Endothelial cell (in vitro differentiated cells): Measurements from ENCODE around the gene TMEM168. TPM values are rescaled to one million over a fixed set of nuclear protein-coding genes. Genes with fewer than 3 reads are reported as not detected.

ENCODE experiments used
- DNase-seq: peaks from one replicate; pipeline ENCODE4 v3.0.0; 2021; ENCODE audit warnings: low spot score
- H3K27ac Mint-ChIP-seq: one replicate; pipeline ENCODE4 v1.8.0; 2021; ENCODE audit warnings: mixed read lengths, inconsistent platforms; ENCODE audit not compliant: unreplicated experiment
- H3K27me3 Mint-ChIP-seq: one replicate; pipeline ENCODE4 v1.8.0; 2021; ENCODE audit warnings: mild to moderate bottlenecking, moderate library complexity, mixed read lengths, inconsistent platforms; ENCODE audit not compliant: unreplicated experiment
- H3K36me3 Mint-ChIP-seq: one replicate; pipeline ENCODE4 v1.8.0; 2021; ENCODE audit warnings: mild to moderate bottlenecking, low read depth, mixed read lengths, inconsistent platforms; ENCODE audit not compliant: unreplicated experiment
- H3K4me1 Mint-ChIP-seq: one replicate; pipeline ENCODE4 v1.8.0; 2021; ENCODE audit warnings: mild to moderate bottlenecking, mixed read lengths, inconsistent platforms; ENCODE audit not compliant: unreplicated experiment
- H3K4me3 Mint-ChIP-seq: one replicate; pipeline ENCODE4 v1.8.0; 2021; ENCODE audit warnings: mild to moderate bottlenecking, mixed read lengths, inconsistent platforms; ENCODE audit not compliant: unreplicated experiment
- H3K9me3 Mint-ChIP-seq: one replicate; pipeline ENCODE4 v1.8.0; 2021; ENCODE audit warnings: mixed read lengths, inconsistent platforms; ENCODE audit not compliant: unreplicated experiment
- CTCF ChIP-seq: fragments of 200-600 bp; sonication (generic); IDR thresholded peaks from one replicate; pipeline ENCODE4 v1.5.0; 2021; ENCODE audit warnings: antibody characterized with exemption; ENCODE audit not compliant: unreplicated experiment
- total RNA-seq: library from RNA; stranded (reverse); fragmentation: NEBNext Ultra II Directional; extraction: Animal tissue kit (Norgen Biotek cat#: 25700); gene quantifications from one replicate; pipeline ENCODE4 v1.2.1, GENCODE V29; 2021; ENCODE audit not compliant: unreplicated experiment

Gene TMEM168
- total RNA-seq, 1 donor from 2014 or later: 11.6 TPM

- H3K27ac Mint-ChIP-seq: no peak overlapping the region
- TF ChIP-seq CTCF: no peak
- DNase-seq: no peak
- no peak overlapping the region for H3K4me3 Mint-ChIP-seq
- no peaks in the 10 kb centered on the region for H3K4me1 Mint-ChIP-seq
- no peaks in the 10 kb centered on the region for H3K36me3 Mint-ChIP-seq
- no peaks in the 10 kb centered on the region for H3K27me3 Mint-ChIP-seq
- no peaks in the 10 kb centered on the region for H3K9me3 Mint-ChIP-seq
These were observed 31.2 kb upstream of the TMEM168 start for GRCh38 chr7:112821345-112821744.

GRCh38 chr7:112819536-112819935 lies 29.3 kb upstream of the TMEM168 start:
- no peak overlapping the region for H3K27ac Mint-ChIP-seq
- H3K36me3 Mint-ChIP-seq: no peaks in the 10 kb centered on the region
- no peaks in the 10 kb centered on the region for H3K9me3 Mint-ChIP-seq
- no peak for DNase-seq
- H3K27me3 Mint-ChIP-seq: no peaks in the 10 kb centered on the region
- no peak overlapping the region for H3K4me3 Mint-ChIP-seq
- no peak for TF ChIP-seq CTCF
- H3K4me1 Mint-ChIP-seq: no peaks in the 10 kb centered on the region

DNA sequence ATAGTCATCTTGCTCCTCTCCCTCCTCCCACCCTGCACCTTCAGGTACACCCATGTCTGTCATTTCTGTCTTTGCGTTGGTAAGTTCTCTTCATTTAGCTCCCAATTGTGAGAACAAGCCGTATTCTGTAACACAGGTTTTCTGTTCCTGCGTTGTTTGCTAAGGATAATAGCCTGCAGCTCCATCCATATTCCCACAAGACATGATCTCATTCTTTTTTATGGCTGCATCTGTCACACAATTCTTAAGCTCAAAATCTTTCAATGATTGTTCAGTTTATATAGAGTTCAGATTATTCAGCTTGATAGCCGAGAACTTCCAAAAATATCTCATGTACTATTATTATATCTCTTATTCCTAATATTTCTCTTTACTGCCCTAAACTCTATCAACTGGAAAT lies 16.0 kb upstream of the TMEM168 start:
- no peak for TF ChIP-seq CTCF
- DNase-seq: no peak
- H3K36me3 Mint-ChIP-seq: no peaks in the 10 kb centered on the region
- no peaks in the 10 kb centered on the region for H3K9me3 Mint-ChIP-seq
- H3K4me3 Mint-ChIP-seq: no peak overlapping the region
- no peaks in the 10 kb centered on the region for H3K27me3 Mint-ChIP-seq
- no peaks in the 10 kb centered on the region for H3K4me1 Mint-ChIP-seq
- no peak overlapping the region for H3K27ac Mint-ChIP-seq

DNA sequence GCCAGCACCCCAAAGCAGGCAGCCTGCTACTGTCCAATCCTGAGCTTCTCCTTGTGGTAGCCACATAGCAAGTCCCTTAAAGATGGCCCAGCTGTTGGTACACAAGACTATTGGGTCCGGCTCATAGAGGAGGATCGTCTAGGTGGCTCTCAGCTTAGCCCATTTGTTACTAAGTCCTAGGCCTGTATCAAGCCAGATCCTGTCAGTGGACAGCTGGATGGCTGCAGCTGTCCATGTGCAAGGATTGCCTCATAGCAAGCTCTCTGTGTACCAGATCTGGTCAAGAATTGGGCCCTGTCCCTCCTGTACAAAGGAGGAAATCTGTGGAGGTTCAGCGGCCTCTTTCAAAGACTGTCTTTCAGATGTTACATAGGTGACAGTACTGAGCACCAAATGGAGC lies 12.2 kb upstream of the TMEM168 start:
- no peak for DNase-seq
- Mint-ChIP-seq H3K27me3 (peaks cover 4% of the 10 kb centered on the region), H3K27ac (no peak overlapping the region), H3K9me3 (no peaks in the 10 kb centered on the region), H3K36me3 (no peaks in the 10 kb centered on the region), H3K4me3 (no peak overlapping the region), H3K4me1 (peaks cover 4% of the 10 kb centered on the region)
- TF ChIP-seq CTCF: no peak

DNA sequence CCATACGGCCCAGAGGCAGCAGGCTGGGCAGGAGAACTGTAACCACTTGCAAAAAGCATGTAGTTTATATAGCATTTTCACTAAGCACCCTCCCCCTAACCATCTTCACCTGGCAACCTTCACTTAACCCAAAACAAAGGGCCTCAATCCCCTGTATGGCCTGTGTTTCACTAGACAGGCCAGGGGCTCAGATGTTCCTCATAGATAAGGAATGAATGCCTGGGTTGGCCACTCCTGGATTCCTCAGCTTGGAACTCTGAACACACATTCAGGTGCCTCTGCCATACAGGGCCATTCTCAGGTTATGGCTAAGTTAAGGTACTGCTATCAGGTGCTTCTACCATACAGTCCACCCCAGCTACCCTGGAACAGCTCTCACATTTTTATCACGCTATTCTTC lies 10.3 kb upstream of the TMEM168 start:
- Mint-ChIP-seq H3K27me3 (peaks cover 4% of the 10 kb centered on the region), H3K36me3 (no peaks in the 10 kb centered on the region), H3K4me1 (peaks cover 4% of the 10 kb centered on the region), H3K9me3 (no peaks in the 10 kb centered on the region), H3K4me3 (no peak overlapping the region), H3K27ac (no peak overlapping the region)
- no peak for DNase-seq
- no peak for TF ChIP-seq CTCF
